ENCODE data around the gene GRB10.

DNA sequence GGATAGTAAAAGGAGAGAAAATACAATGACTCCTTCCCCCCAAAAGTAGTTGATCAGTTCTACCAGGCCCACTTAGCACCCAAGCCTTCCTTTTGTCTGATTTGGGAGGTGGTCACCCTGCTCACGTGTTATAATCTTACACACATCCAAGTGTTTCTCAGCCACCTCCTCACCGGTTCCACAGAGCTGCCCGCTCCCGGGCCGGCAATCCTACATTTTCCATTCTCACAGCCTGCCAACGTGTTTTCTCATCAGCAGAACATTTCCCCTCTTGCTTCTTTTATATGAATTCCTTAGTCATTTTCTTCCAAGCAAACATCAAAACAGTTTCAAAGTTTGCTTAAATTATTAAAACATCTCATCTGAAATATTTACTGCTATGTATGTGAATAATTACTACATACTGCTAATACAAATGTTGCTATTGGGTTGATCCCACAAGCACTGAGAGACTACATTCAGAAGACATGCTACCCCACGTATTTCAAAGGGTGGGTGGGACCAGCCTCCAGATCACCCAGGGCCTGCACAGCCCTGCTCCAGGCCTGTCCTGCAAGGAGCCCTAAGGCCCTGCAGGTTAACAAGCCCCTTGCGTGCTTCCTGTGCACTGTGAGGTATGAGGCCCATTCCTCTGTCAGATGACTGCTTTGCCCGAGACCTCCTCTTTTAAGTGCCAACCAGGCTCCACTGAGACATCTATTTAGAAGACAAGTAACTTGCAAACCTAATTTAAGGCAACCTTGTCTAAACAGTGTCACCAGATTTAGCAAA, 75.3 kb downstream of the GRB10 start:
- TF ChIP-seq, protein P1, sequence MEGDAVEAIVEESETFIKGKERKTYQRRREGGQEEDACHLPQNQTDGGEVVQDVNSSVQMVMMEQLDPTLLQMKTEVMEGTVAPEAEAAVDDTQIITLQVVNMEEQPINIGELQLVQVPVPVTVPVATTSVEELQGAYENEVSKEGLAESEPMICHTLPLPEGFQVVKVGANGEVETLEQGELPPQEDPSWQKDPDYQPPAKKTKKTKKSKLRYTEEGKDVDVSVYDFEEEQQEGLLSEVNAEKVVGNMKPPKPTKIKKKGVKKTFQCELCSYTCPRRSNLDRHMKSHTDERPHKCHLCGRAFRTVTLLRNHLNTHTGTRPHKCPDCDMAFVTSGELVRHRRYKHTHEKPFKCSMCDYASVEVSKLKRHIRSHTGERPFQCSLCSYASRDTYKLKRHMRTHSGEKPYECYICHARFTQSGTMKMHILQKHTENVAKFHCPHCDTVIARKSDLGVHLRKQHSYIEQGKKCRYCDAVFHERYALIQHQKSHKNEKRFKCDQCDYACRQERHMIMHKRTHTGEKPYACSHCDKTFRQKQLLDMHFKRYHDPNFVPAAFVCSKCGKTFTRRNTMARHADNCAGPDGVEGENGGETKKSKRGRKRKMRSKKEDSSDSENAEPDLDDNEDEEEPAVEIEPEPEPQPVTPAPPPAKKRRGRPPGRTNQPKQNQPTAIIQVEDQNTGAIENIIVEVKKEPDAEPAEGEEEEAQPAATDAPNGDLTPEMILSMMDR (IDR thresholded peaks at IDR 0.05): no peak
- no peak for TF ChIP-seq ZFX (IDR thresholded peaks at IDR 0.05; ENCODE audit: borderline replicate concordance)
